ENCODE data around the gene KRT6C.

The KRT6C gene

GRCh38 chr12:52473768-52474167 is at the start of gene KRT6C:
Gene KRT6C (minus strand): TSS chr12:52473805. CDS start chr12:52473737, 68 bp downstream.
- TF ChIP-seq ZFX (IDR thresholded peaks at IDR 0.05): no peak
- TF ChIP-seq, protein P1, sequence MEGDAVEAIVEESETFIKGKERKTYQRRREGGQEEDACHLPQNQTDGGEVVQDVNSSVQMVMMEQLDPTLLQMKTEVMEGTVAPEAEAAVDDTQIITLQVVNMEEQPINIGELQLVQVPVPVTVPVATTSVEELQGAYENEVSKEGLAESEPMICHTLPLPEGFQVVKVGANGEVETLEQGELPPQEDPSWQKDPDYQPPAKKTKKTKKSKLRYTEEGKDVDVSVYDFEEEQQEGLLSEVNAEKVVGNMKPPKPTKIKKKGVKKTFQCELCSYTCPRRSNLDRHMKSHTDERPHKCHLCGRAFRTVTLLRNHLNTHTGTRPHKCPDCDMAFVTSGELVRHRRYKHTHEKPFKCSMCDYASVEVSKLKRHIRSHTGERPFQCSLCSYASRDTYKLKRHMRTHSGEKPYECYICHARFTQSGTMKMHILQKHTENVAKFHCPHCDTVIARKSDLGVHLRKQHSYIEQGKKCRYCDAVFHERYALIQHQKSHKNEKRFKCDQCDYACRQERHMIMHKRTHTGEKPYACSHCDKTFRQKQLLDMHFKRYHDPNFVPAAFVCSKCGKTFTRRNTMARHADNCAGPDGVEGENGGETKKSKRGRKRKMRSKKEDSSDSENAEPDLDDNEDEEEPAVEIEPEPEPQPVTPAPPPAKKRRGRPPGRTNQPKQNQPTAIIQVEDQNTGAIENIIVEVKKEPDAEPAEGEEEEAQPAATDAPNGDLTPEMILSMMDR (conservative IDR thresholded peaks at IDR 0.05): no peak
- H3K27ac ChIP-seq: no peak within 1 kb of the TSS; the same call in 1 of the 2 replicates

GRCh38 chr12:52522346-52523011 is 48.9 kb upstream of the KRT6C start:
- TF ChIP-seq, protein P1 (conservative IDR thresholded peaks at IDR 0.05): no peak
- no peak for TF ChIP-seq ZFX (IDR thresholded peaks at IDR 0.05)
- H3K27ac ChIP-seq: no peak overlapping the region

DNA sequence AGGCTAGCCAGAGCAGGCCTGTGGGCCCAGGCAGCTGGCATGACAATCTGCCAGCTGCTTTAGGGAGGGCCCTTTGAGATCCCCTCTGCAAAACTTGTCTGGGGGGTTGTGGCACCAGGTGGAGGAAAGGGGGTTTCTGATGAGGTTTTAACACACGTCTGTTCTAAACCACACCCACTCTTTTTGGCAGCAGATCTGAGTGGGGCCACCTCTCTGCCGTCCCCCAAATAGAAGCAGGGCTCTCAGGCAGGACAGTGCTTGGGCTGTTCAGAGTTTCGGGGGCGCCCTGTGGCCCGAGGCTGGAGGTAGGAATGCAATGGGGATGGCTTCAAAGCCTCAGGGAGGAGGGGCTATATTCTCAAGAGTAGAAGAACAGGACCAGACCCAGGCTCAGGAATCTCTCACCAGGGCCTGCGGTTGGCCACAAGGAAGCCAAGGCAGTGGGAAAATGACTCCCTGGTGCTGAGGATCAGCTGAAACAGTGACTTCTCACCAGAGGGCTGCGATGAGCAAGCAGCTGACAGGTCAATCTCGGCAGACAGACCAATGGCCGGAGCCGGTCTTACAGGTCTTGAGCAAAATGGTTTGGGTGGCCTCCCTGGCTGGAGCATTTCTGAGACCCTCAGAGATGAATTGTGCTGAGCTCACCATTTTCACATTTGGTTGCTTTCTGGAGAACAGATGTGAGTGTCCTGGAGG is 48.1 kb upstream of the KRT6C start:
- no peak for TF ChIP-seq ZFX (IDR thresholded peaks at IDR 0.05)
- TF ChIP-seq, protein P1 (conservative IDR thresholded peaks at IDR 0.05): no peak
- H3K27ac ChIP-seq: no peak overlapping the region

GRCh38 chr12:52521175-52521567 is 47.6 kb upstream of the KRT6C start:
- no peak overlapping the region for H3K27ac ChIP-seq
- TF ChIP-seq, protein P1 (conservative IDR thresholded peaks at IDR 0.05): no peak

- H3K27ac ChIP-seq: no peak within 1 kb of the TSS
- no peak for TF ChIP-seq ZFX (IDR thresholded peaks at IDR 0.05)
- TF ChIP-seq, protein P1 (conservative IDR thresholded peaks at IDR 0.05): no peak
Measured at GRCh38 chr12:52519826-52520662, 46.4 kb upstream of the KRT6C start, which contains the start of gene KRT5. Gene KRT5 (minus strand): TSS chr12:52520394. CDS start chr12:52520296, 98 bp downstream.

DNA sequence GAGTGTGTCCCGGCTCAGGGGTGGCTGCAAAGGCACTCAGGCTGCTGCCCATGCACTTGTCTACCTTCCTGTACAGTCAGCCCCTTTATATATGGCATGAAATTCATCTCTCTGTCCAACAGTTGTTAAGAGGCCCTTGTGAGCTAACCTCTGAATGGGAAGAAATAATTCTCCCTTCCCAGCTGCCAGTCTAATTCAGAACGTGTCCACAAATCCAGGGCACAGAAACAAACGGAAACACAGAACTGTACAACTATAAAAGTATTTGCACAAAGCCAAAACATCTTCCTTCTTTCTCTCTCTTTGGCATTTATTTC is 45.7 kb upstream of the KRT6C start:
- H3K27ac ChIP-seq: no peak overlapping the region
- TF ChIP-seq ZFX (IDR thresholded peaks at IDR 0.05): no peak
- TF ChIP-seq, protein P1 (conservative IDR thresholded peaks at IDR 0.05): no peak

Data from C4-2B (cell line).